ENCODE results near the gene EPHA5. TPM values are rescaled to one million over a fixed set of nuclear protein-coding genes. Genes with fewer than 3 reads are reported as not detected.

EPHA5 gene
- total RNA-seq, 1 experiment from 2014 or later = not detected

- no peak overlapping the region for H3K18ac ChIP-seq (ENCODE audit: insufficient read length, low read depth, low read length)
- H3K4me2 ChIP-seq (ENCODE audit: insufficient read depth, insufficient read length, low read length) = no peak overlapping the region
- no peak overlapping the region for H4K8ac ChIP-seq (replicated peaks; ENCODE audit: insufficient read length, low read depth, low read length)
- no peaks in the 10 kb centered on the region for H3K79me1 ChIP-seq (ENCODE audit: insufficient read depth, low read depth, low read length, poor library complexity, severe bottlenecking)
- H4K20me1 ChIP-seq (ENCODE audit: control insufficient read depth, insufficient read depth, insufficient read length) = no peaks in the 10 kb centered on the region
- no peaks in the 10 kb centered on the region for H3K4me1 Mint-ChIP-seq
- no peak overlapping the region for H2BK12ac ChIP-seq (ENCODE audit: insufficient read length, low read depth, low read length)
- no peaks in the 10 kb centered on the region for H3K23me2 ChIP-seq (ENCODE audit: insufficient read length, low read depth, low read length, poor library complexity, severe bottlenecking)
- H4K5ac ChIP-seq (ENCODE audit: insufficient read length, low read depth, low read length) = no peak overlapping the region
- H2AFZ ChIP-seq (ENCODE audit: low read length) = no peak overlapping the region
- H3K27ac Mint-ChIP-seq = no peak overlapping the region
- WGBS (ENCODE audit: extremely low coverage, insufficient read length, low lambda C conversion rate) = no CpG with 5 or more reads among the region's 3 CpGs
- H3K36me3 Mint-ChIP-seq (ENCODE audit: insufficient read depth in 1 of 3, low read depth in 3 of 3) = no peaks in the 10 kb centered on the region
- no peak overlapping the region for H3K23ac ChIP-seq (ENCODE audit: insufficient read length, low read depth, low read length)
- H3K27ac ChIP-seq (ENCODE audit: insufficient read length, low read depth, low read length) = no peak overlapping the region
- H2BK120ac ChIP-seq (ENCODE audit: low read depth, low read length, poor library complexity, severe bottlenecking) = no peak overlapping the region
- no peak overlapping the region for H3K14ac ChIP-seq (ENCODE audit: insufficient read depth, low read length)
- DNase-seq = no peak
- H3K9me3 Mint-ChIP-seq = no peaks in the 10 kb centered on the region
- TF ChIP-seq CTCF (conservative IDR thresholded peaks at IDR 0.05) = no peak
- H4K91ac ChIP-seq (ENCODE audit: insufficient read length, low read depth, low read length) = no peak overlapping the region
- no peak overlapping the region for H2BK20ac ChIP-seq (ENCODE audit: low read depth, low read length, poor library complexity, severe bottlenecking)
- no peaks in the 10 kb centered on the region for H3K79me2 ChIP-seq (ENCODE audit: insufficient read depth, low read length)
- H3K9ac ChIP-seq (ENCODE audit: extremely low read depth, insufficient read length, low read length) = no peak overlapping the region
- H3T11ph ChIP-seq (ENCODE audit: low read length) = no peak overlapping the region
- no peak overlapping the region for H3K4me3 Mint-ChIP-seq
- no peak overlapping the region for H2BK15ac ChIP-seq (ENCODE audit: low read depth, low read length)
- no peak overlapping the region for H3K56ac ChIP-seq (ENCODE audit: insufficient read length, low read depth, low read length)
- no peaks in the 10 kb centered on the region for H3K9me3 ChIP-seq (ENCODE audit: control insufficient read depth, low read depth, low read length)
- no peak overlapping the region for H2AK5ac ChIP-seq (ENCODE audit: insufficient read length, low read length)
- H3K27me3 ChIP-seq (ENCODE audit: insufficient read depth, low read length) = no peaks in the 10 kb centered on the region
- no peaks in the 10 kb centered on the region for H3K4me1 ChIP-seq (ENCODE audit: insufficient read depth, low read length)
- H3K27me3 Mint-ChIP-seq (ENCODE audit: low read depth) = no peaks in the 10 kb centered on the region
- no peak overlapping the region for H2BK5ac ChIP-seq (ENCODE audit: insufficient read length, low read length)
- no peak overlapping the region for H3K4ac ChIP-seq (ENCODE audit: low read depth, low read length)
Measured at GRCh38 chr4:65311120-65311519, 359.2 kb downstream of the EPHA5 start.
